PC-9 (cell line): Measurements from ENCODE around the gene SSNA1.

Experiments used
- CTCF ChIP-seq: fragments of 200-600 bp; sonication (generic); conservative IDR thresholded peaks from 2 replicates; pipeline ENCODE4 v1.6.1; 2017; ENCODE audit warnings: mixed run types, antibody characterized with exemption, mild to moderate bottlenecking, moderate library complexity
- EZH2 ChIP-seq: fragments of 200-600 bp; sonication (generic); IDR thresholded peaks from 2 replicates; pipeline ENCODE4 v1.8.0; 2017; ENCODE audit warnings: antibody characterized with exemption, low read depth

- TF ChIP-seq CTCF = no peak
- no peak for TF ChIP-seq EZH2
Observed at GRCh38 chr9:137225699-137226331, 37.3 kb downstream of the SSNA1 start.
